NOMO-1 treated with DMSO at 0.1 percent for 48 hours (cell line): ENCODE measurements around the gene NLGN1.
"Not testable (repeated sequence)": the region's sequence is repeated elsewhere in the genome, so short reads cannot be mapped to it uniquely, and the experiment has no call there.

Source experiments
- DNase-seq: peaks from one replicate; lab custom pipeline; 2025; ENCODE audit not compliant: unreplicated experiment; lab: John Stamatoyannopoulos, UW

Gene NLGN1

GRCh38 chr3:174202116-174202515, 804.6 kb downstream of the NLGN1 start:
- no peak for DNase-seq

- DNase-seq, result no peak
These were observed 805.0 kb downstream of the NLGN1 start for GRCh38 chr3:174202561-174202960.

DNA sequence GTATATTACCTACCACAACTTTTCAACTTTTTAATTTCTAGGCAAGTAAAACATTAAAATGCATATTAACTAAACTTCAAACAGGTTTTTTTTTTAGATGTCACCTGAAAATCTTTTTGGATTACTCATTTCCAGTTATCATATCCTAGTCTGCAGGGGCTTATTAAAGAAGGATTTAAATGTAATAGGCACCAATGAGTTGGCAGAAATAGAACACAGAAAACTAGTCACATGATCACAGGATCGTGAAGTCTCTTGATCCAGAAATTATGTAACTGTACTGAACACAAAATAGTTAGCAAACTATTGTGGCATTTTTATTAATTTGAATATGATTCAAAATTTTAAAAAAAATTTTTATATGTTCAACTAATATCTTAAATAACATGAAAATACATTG, 807.2 kb downstream of the NLGN1 start:
- no peak for DNase-seq

DNA sequence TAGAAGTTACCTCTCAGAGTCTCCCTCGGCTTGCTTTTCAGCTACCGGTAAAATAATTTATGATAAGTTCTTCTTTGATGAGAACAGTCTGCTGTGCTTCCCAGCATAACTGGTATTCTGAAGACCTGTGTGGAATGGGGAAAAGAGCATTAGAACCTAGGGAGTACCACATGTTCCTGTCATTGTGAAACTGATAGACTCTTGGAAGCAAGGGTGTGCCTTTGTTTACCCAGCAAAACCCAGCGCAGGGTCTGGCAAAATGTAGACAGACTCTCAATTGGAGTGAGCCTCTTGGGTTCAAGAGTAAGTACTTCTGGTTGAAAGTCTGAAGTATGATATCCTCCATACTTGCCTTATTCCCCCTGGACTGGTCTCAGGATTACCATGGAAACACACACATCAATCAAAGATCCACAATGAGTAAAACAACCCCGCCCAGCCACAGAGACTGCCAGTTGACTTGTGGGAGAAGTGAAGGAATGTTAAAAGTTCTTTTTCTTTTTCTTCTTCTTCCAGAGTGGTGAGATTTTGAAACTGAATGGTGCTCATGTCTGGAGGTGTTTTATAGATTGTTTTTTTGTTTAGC, 809.2 kb downstream of the NLGN1 start:
- no peak for DNase-seq

- DNase-seq, result no peak
These were observed 810.6 kb downstream of the NLGN1 start for GRCh38 chr3:174208161-174208560.

DNA sequence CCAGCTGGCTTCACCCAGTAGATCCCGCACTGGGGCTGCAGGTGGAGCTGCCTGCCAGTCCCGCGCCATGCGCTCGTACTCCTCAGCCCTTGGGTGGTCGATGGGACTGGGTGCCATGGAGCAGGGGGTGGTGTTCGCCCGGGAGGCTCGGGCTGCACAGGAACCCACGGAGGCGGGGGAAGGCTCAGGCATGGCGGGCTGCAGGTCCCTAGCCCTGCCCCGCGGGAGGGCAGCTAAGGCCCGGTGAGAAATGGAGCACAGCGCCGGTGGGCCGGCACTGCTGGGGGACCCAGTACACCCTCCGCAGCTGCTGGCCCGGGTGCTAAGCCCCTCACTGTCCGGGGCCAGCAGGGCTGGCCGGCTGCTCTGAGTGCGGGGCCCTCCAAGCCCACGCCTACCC, 814.4 kb downstream of the NLGN1 start:
- not testable (repeated sequence) for DNase-seq

- no peak for DNase-seq
These were observed 817.9 kb downstream of the NLGN1 start for GRCh38 chr3:174215456-174215855.

DNA sequence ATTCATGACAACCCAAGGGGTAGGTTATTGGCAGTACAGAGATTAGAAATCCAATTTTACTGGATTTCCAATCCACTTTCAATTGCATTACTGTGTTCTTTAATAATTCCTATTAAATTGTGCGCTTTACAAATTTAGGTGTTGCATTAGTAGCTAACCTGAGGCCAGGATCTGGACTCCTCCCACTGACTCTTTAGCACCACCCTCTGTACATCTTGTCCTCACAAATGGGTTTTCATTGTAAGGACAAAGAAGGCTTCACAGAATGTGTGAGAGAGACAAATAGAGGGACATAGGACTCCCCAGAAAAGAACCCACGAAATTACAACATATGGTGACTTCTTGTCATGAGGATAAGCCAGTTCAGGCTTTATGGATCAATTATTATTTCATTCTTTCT, 818.5 kb downstream of the NLGN1 start:
- DNase-seq, result no peak

DNA sequence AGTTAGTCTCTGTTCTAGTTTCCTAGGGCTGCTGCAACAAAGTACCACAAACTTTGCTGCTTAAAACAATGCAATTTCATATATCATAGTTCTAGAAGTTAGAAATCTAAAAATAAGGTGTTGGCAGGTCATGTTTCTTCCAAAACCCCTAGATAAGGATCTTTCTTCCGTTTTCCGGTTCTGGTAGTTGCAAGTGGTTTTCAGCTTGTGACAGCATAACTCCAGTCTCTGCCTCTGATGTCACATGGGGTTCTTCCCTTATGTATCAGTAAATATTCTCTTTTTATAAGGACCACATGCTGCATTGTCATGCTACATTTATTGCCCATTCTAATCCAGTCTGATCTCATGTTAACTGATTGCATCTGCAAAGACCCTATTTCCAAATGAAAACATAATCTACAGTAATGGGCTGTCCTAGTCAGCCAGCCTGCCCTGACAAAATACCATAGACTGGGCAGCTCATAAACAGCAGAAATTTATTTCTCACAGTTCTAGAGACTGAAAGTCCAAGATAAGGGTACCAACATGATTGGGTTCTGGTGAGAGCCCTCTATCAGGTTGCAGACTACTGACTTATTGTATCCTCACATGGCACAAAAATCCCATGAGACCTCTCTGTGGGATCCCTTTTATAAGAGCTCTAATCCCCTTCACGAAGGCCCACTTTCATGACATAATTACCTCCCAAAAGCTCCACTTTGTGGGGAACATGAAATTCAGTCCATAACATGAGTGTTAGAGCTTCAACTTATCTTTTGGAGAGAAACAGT, 819.6 kb downstream of the NLGN1 start:
- DNase-seq, result no peak

GRCh38 chr3:174218016-174218415, 820.5 kb downstream of the NLGN1 start:
- no peak for DNase-seq

- DNase-seq, result no peak
These were observed 822.2 kb downstream of the NLGN1 start for GRCh38 chr3:174219738-174220137.

GRCh38 chr3:174220775-174221554, 823.4 kb downstream of the NLGN1 start:
- DNase-seq, result no peak

- DNase-seq, result no peak
These were observed 825.5 kb downstream of the NLGN1 start for GRCh38 chr3:174223042-174223441.

DNA sequence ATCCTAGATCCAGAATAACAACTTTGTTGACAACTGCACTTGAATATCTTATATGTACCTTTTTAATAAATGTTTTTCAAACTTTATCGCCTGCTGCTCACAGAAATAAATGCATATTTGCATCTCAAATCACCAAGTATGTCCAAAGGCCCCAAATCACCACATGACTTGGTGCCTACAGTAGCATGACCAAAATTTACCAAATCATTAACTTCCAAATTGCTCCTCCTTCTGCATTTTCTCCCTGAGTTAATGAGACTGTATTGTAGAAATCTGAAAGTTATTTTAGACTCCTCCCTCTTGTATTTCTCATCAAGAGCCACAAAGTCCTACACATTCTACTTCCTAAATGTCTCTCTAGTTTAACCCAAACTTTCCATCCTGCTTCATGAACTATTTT, 826.1 kb downstream of the NLGN1 start:
- no peak for DNase-seq

- DNase-seq, result no peak
These were observed 832.4 kb downstream of the NLGN1 start for GRCh38 chr3:174229916-174230315.

DNA sequence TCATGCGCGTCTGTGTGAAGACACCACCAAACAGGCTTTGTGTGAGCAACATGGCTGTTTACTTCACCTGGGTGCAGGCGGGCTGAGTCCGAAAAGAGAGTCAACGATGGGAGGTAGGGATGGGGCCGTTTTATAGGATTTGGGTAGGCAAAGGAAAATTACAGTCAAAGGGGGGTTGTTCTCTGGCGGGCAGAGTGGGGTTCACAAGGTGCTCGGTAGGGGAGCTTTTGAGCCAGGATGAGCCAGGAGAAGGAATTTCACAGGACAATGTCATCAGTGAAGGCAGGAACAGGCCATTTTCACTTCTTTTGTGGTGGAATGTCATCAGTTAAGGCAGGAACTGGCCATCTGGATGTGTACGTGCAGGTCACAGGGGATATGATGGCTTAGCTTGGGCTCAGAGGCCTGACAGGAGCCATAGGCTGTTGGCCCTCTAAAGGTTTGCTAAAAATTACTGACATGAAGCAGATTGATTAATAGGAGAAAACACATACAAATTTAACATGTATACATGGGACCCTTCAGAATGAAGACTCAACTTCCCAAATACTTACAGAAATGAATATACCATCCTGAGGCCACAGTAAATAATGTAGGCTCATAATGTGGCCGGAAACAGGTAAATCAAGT, 834.6 kb downstream of the NLGN1 start:
- not testable (repeated sequence) for DNase-seq

GRCh38 chr3:174232658-174233429, 835.3 kb downstream of the NLGN1 start:
- no peak for DNase-seq

DNA sequence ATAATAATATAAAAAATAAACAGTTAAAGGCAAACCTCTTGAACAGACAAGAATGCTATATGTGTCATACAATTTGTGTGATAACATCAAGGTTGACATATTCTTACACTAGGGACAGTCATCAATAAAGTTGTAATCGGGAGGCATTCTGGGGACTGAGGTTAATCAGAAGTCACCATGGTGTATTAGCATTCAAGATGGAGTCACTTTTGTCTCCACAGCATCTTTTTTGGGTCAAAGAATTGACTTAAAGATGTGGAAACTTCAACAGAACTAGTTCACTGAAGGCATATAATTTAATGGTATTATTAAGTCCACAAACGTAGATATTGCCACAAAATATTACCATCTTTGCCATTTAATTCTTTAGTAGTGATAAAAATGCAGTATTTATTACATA, 836.0 kb downstream of the NLGN1 start:
- DNase-seq, result no peak

GRCh38 chr3:174242311-174243041, 844.9 kb downstream of the NLGN1 start:
- DNase-seq, result no peak

- no peak for DNase-seq
These were observed 845.6 kb downstream of the NLGN1 start for GRCh38 chr3:174243171-174243570.
